Mammary epithelial cell (primary cell): Measurements from ENCODE around the gene THEM4.

ENCODE experiments used
- CTCF ChIP-seq, 2 donors: IDR thresholded peaks in 1 of 2; conservative IDR thresholded peaks in 1 of 2; 2 replicates each; pipeline ENCODE4 v1.5.1; 2011 to 2012; ENCODE audit warnings: inconsistent platforms in 2 of 2, low read length in 2 of 2, mild to moderate bottlenecking in 2 of 2, control low read depth in 1 of 2, low read depth in 1 of 2; ENCODE audit not compliant: insufficient read depth in 1 of 2; ENCODE audit errors: extremely low read depth in 1 of 2
- EZH2 ChIP-seq: IDR thresholded peaks from 2 replicates; pipeline ENCODE4 v1.6.1; 2012; ENCODE audit warnings: low read length, inconsistent platforms, borderline replicate concordance

- TF ChIP-seq CTCF (conservative IDR thresholded peaks at IDR 0.05 in 1 of 2, IDR thresholded peaks at IDR 0.05 in 1 of 2; ENCODE audit: extremely low read depth in 1 of 2, insufficient read depth in 1 of 2, low read depth in 1 of 2, low read length in 2 of 2) (no peak), EZH2 (no peak)
Observed at GRCh38 chr1:151835596-151835995, 73.7 kb downstream of the THEM4 start.
